Fibroblast of skin of scalp (primary cell): Measurements from ENCODE around the gene GPC3.

ENCODE experiments used
- DNase-seq: peaks from one replicate; pipeline ENCODE4 v3.0.0-alpha.2; 2013

Gene GPC3

DNA sequence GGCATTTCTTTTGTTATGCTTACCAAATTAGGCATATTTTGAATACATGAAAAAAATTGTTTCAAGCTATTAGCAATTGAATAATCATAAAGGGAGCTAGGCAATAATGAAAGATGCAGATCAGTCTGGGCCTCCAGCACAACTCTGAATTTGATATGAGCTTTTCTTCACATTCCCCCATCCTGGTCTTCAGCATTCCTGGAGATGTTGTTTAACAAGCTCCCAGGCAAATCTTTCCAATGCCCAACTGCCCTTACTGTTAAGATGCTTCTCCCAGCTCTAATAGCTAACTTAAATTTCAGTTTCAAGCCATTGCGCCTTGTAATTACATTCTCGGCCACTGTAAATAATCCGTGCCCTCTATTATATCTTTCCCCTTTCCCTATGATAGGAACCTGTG, 19.2 kb downstream of the GPC3 start:
- no peak for DNase-seq

GRCh38 chrX:133965321-133965720, 20.1 kb downstream of the GPC3 start:
- DNase-seq, result no peak

- no peak for DNase-seq
Measured at GRCh38 chrX:133961046-133961445, 24.3 kb downstream of the GPC3 start.

DNA sequence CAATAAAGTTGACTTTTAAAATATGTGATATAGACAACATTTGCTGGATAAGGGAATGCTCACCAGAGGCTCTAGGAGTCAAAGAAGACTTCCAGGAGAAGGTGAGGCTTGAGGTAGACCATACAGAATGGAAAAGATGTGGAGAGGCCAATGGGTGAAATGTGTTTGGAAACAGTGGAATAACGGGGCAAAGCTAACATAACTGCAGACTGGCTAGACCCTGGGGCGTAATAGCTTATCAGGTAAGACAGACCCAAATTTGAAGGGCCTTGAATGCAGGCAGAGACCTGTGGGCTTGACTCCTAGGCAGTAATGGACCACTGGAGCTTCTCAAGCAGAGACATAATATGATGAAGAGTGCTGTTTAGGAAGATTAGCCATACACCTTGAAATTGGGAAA, 25.4 kb downstream of the GPC3 start:
- no peak for DNase-seq

DNA sequence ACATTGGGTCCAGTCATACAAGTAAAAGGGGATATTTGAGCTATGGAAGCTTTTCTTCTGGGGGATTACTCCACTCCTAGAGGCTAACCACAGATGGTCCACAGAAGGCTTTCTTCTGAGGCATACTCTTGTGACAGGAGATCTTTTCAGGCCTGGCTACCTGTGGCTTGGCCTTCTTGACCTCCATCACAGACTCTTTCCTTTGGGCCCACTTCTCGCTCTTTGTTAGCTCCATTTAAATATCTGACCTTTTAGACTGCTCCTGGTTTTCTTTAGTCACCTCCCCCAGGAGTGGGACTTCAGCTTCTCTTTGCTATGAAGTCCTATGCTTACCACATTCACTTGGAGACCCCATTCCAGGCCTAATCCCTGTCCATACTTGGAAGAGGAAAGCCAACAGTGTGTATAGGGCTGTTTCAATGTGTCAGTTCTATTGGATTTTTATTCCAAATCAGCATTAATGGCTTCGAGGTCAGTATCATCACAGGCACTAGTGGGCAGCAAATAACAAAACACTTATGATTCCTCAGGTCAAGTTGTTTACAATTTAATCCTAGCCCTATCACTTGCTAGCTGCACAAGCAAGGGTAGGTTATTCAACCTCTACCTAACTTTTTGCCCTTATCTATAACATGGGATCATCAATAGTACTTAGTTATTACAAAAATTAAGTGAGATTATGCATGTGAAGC, 26.3 kb downstream of the GPC3 start:
- DNase-seq, result no peak

DNA sequence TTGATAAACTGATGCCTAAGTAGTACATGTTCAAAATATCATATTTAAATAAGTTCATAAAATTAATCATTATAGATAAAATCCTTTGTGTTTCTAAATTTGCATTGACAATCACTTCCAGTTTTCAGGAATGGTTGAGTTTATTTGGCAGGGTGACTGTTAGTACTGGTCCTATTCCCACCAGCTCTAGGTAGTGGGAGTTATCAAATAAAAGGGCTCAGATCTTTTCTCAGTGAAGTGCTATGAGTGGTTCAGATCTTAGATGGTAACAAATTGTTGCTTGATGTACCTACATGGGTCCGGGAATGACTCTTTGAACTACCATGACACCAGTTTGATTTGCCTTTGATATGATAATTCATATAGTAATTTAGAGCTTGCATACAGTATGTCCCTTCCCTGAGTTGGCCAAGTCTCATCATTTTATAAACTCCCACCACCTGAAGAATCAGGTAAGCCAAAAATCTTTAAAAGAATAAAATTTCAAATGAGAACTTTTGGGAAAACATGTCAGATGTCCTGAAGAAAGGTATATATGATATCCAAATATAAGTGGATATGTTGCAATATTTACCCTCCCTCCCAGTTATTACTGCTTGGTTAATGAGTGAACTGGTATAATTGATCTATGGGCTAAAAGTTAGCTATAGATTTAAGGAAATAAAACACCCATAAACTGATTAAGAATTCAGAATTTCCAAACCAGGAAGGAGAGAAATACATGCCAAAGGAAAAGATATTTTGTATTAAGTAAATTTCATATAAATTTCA, 28.6 kb downstream of the GPC3 start:
- no peak for DNase-seq

GRCh38 chrX:133953785-133954355, 31.5 kb downstream of the GPC3 start:
- no peak for DNase-seq

DNA sequence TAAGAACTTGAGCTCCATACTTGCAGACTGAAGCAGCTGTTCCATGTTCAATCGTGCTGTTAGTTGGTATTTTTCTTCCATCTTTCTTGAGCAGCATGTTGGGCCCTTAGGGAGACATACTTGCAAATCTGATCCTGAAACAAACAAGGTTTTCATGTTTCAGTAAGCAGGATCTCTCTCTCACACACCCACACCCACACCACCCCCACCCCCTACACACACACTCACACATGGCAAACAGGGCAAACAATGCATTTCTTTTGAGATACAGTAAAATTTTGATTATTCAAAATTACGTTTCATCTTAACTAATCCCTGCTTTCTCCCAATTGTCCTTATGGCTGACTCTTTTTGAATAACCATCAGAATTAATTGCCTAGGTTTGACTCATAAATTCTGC, 32.3 kb downstream of the GPC3 start:
- DNase-seq, result no peak

- no peak for DNase-seq
Measured at GRCh38 chrX:133951098-133951497, 34.3 kb downstream of the GPC3 start.

- no peak for DNase-seq
Measured at GRCh38 chrX:133950214-133950613, 35.2 kb downstream of the GPC3 start.

GRCh38 chrX:133948895-133949294, 36.5 kb downstream of the GPC3 start:
- DNase-seq, result no peak

GRCh38 chrX:133947996-133948395, 37.4 kb downstream of the GPC3 start:
- no peak for DNase-seq

- DNase-seq, result no peak
Measured at GRCh38 chrX:133947022-133947421, 38.4 kb downstream of the GPC3 start.

GRCh38 chrX:133943507-133943906, 41.9 kb downstream of the GPC3 start:
- no peak for DNase-seq

DNA sequence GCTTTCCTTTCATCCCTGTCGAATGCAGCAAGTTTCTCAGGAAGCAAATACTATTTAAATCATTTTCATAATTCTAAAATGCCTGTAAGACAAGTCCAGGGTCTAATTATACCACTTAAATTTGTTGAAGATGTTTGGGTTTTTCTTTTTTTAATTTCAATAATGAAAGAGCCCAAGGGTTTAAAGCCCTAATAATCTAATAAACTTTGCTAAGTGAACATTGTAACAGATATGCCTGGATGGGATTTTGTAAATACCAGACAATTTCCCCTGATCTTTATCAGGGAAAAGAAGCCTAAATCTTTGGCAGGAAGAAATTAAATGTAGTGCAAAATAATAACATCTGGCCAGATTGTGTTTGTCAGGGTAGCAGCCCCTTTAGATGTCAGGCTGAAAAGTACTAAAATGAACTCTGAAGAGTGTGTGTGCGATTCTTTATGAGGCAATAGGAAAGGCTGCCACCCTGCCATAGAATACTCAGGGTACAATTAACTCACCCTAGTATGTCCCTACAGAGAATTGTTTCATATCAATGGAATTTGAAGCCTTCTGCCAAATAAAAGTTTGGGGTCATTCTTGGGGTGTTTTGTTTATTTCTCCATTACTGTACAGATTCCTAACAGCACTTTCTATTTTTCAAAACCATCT, 45.6 kb downstream of the GPC3 start:
- DNase-seq, result peak; percentile 9

DNA sequence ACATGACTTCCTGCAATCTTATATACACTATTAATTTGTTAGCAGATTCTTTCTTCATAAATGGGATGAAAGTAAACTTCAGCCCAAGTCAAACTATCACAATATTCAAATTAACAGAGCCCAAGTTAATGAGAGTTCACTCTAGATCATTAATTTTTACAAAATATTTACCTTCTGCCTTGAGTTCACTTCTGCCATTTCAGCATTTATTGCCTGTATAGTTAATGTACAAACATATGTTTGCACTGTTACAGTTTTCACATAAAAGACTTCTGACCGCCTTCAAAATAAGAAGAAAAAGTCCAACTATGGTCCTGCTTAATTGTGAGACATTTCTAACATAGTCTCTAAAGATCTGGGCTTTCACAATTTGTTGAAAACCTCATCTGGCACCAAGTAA, 46.9 kb downstream of the GPC3 start:
- DNase-seq, result no peak

- no peak for DNase-seq
Measured at GRCh38 chrX:133937022-133937421, 48.4 kb downstream of the GPC3 start.

DNA sequence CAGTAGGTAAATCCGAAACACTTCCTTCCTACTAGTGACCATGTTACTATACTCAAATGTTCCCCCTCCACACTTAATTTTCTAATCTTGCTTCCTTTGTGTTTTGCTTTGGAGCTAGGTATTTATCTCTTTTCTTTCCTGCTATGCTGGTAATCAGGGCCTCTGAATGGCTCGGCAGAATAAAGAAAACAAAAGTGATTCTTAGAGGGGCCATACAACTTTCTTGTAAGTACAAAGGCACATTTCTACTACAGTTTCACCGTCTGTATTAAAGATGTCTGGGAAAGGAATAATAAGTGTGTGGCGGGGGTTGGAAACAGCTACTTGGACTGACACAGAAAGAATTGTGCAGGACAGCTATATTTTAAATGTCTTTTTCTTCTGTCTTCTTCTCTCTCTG, 50.3 kb downstream of the GPC3 start:
- DNase-seq, result no peak

DNA sequence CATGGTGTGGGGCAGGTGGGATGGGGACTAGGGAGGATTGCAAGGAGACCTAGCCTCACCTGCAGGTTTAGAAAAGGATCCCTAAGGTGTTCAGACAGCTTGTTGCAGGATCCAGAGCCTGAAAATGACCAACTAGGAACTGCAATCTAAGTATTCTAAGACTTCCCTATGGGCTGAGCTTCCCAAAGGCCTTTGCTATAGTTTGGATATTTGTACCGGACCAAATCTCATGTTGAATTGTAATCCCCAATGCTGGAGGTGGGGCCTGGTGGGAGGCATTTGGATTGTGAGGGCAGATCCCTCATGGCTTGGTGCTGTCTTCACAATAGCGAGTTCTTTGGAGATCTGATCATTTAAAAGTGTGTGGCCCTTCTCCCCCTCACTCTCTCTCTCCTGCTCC, 52.1 kb downstream of the GPC3 start:
- no peak for DNase-seq

GRCh38 chrX:133929836-133930464, 55.4 kb downstream of the GPC3 start:
- no peak for DNase-seq

DNA sequence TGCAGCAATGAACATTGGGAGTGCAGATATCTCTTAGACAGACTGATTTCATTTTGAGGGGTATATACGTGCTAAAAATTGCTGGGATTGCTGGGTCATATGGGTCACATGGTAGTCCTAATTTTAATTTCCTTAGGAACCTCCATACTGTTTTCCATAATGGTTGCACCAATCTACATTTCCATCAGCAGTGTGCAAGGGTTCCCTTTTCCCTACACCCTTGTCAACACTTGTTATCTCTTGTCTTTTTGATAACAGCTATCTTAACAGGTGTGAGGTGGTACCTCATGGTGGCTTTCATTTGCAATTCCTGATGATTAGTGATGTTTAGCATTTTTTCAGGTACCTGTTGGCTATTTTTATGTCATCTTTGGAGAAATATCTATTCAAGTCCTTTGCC, 57.0 kb downstream of the GPC3 start:
- DNase-seq, result no peak

- DNase-seq, result no peak
Measured at GRCh38 chrX:133926809-133927208, 58.6 kb downstream of the GPC3 start.

GRCh38 chrX:133926099-133926498, 59.3 kb downstream of the GPC3 start:
- DNase-seq, result no peak
